GM20431 (cell line): Measurements from ENCODE around the gene ABLIM1.

ENCODE experiments used
- in situ Hi-C: fragments of 300-500 bp; cut with MseI, MboI; formaldehyde crosslinking; loops from one replicate; pipeline ENCODE4 v1.15.0; 2020; ENCODE audit warnings: low sequenced_read_pairs; ENCODE audit not compliant: unreplicated experiment

ABLIM1 gene

GRCh38 chr10:114658175-114658574, at the start of gene ABLIM1:
ABLIM1 (minus strand) TSS chr10:114658275; CDS start chr10:114658200, 75 bp downstream.
- in situ Hi-C loops = no loop called here

GRCh38 chr10:114706458-114707055, 48.5 kb upstream of the ABLIM1 start:
- in situ Hi-C loops = no loop called here

- in situ Hi-C loops = no loop called here
These were observed 46.6 kb upstream of the ABLIM1 start for GRCh38 chr10:114704679-114705078.

GRCh38 chr10:114703377-114704107, 45.5 kb upstream of the ABLIM1 start:
- in situ Hi-C loops = no loop called here

- in situ Hi-C loops = loop anchor here (10.0 to 25.0 kb wide), 2 partner anchors 144 to 236 kb away; no protein-coding TSS in a partner anchor
These were observed 40.4 kb upstream of the ABLIM1 start for GRCh38 chr10:114698271-114699061.

- in situ Hi-C loops = loop anchor here (10.0 to 25.0 kb wide), 2 partner anchors 142 to 235 kb away; no protein-coding TSS in a partner anchor
These were observed 39.1 kb upstream of the ABLIM1 start for GRCh38 chr10:114697061-114697598.

- in situ Hi-C loops = loop anchor here (10.0 to 25.0 kb wide), 2 partner anchors 142 to 234 kb away; no protein-coding TSS in a partner anchor
These were observed 38.2 kb upstream of the ABLIM1 start for GRCh38 chr10:114696301-114696700.

GRCh38 chr10:114694752-114695151, 36.7 kb upstream of the ABLIM1 start:
- in situ Hi-C loops = loop anchor here (10.0 to 25.0 kb wide), 2 partner anchors 140 to 232 kb away; no protein-coding TSS in a partner anchor

- in situ Hi-C loops = loop anchor here (10.0 to 25.0 kb wide), 2 partner anchors 139 to 232 kb away; no protein-coding TSS in a partner anchor
These were observed 36.0 kb upstream of the ABLIM1 start for GRCh38 chr10:114694062-114694461.

- in situ Hi-C loops = loop anchor here (10.0 to 25.0 kb wide), 2 partner anchors 137 to 229 kb away; no protein-coding TSS in a partner anchor
These were observed 33.4 kb upstream of the ABLIM1 start for GRCh38 chr10:114691442-114691941.

GRCh38 chr10:114688786-114689185, 30.7 kb upstream of the ABLIM1 start:
- in situ Hi-C loops = loop anchor here (25.0 kb wide), 1 partner anchor 226 kb away; no protein-coding TSS in a partner anchor

- in situ Hi-C loops = loop anchor here (25.0 kb wide), 1 partner anchor 225 kb away; no protein-coding TSS in a partner anchor
These were observed 29.4 kb upstream of the ABLIM1 start for GRCh38 chr10:114687459-114687858.

- in situ Hi-C loops = loop anchor here (25.0 kb wide), 1 partner anchor 224 kb away; no protein-coding TSS in a partner anchor
These were observed 27.9 kb upstream of the ABLIM1 start for GRCh38 chr10:114686013-114686412.

GRCh38 chr10:114685456-114685855, 27.4 kb upstream of the ABLIM1 start:
- in situ Hi-C loops = loop anchor here (25.0 kb wide), 1 partner anchor 223 kb away; no protein-coding TSS in a partner anchor

- in situ Hi-C loops = loop anchor here (25.0 kb wide), 1 partner anchor 223 kb away; no protein-coding TSS in a partner anchor
These were observed 26.7 kb upstream of the ABLIM1 start for GRCh38 chr10:114684822-114685209.

GRCh38 chr10:114684084-114684821, 26.2 kb upstream of the ABLIM1 start:
- in situ Hi-C loops = loop anchor here (25.0 kb wide), 1 partner anchor 222 kb away; no protein-coding TSS in a partner anchor

- in situ Hi-C loops = loop anchor here (25.0 kb wide), 1 partner anchor 221 kb away; no protein-coding TSS in a partner anchor
These were observed 25.5 kb upstream of the ABLIM1 start for GRCh38 chr10:114683593-114683992.

GRCh38 chr10:114683162-114683561, 25.1 kb upstream of the ABLIM1 start:
- in situ Hi-C loops = loop anchor here (25.0 kb wide), 1 partner anchor 221 kb away; no protein-coding TSS in a partner anchor
